ENCODE measurements around the gene CACNA2D4. TPM values are rescaled to one million over a fixed set of nuclear protein-coding genes. Genes with fewer than 3 reads are reported as not detected.

The CACNA2D4 gene
- total RNA-seq, 4 donors from 2014 or later = 0.25 to 3.1 (median 0.68) TPM

GRCh38 chr12:1777798-1778197 lies 140.7 kb downstream of the CACNA2D4 start:
- intact Hi-C loops (cut with DNase I; ENCODE audit: low total_unique reads) = no loop called here
- in situ Hi-C loops (cut with MboI; ENCODE audit: low sequenced_read_pairs in 4 of 4) = no loop called here
- Histone ChIP-seq H3K27ac (no peak overlapping the region), H3K36me3 (peaks cover 0 to 6% of the 10 kb centered on the region in 2 donors), H3K4me1 (peaks cover 56 to 64% of the 10 kb centered on the region in 2 donors), H3K27me3 (no peaks in the 10 kb centered on the region), H3K9me3 (no peaks in the 10 kb centered on the region), H3K4me3 (no peak overlapping the region)
- no peak for DNase-seq
- ATAC-seq = no peak
- TF ChIP-seq POLR2A (IDR thresholded peaks at IDR 0.05) = no peak
- no peak for TF ChIP-seq CTCF (IDR thresholded peaks at IDR 0.05 in 4 of 5, conservative IDR thresholded peaks at IDR 0.05 in 1 of 5)

- in situ Hi-C loops (cut with MboI; ENCODE audit: low sequenced_read_pairs in 4 of 4) = no loop called here
- ATAC-seq = no peak
Measured at GRCh38 chr12:1776170-1776921, 142.1 kb downstream of the CACNA2D4 start.

GRCh38 chr12:1773937-1774655 lies 144.4 kb downstream of the CACNA2D4 start:
- peaks cover 42 to 57% of the 10 kb centered on the region in 2 donors for H3K4me1 ChIP-seq
- no peaks in the 10 kb centered on the region for H3K9me3 ChIP-seq
- in situ Hi-C loops (cut with MboI; ENCODE audit: low sequenced_read_pairs in 4 of 4) = no loop called here
- H3K36me3 ChIP-seq = no peaks in the 10 kb centered on the region
- TF ChIP-seq CTCF (IDR thresholded peaks at IDR 0.05 in 4 of 5, conservative IDR thresholded peaks at IDR 0.05 in 1 of 5) = no peak
- TF ChIP-seq POLR2A (IDR thresholded peaks at IDR 0.05) = no peak
- DNase-seq (peak; percentile 75 to 79), ATAC-seq (peak; percentile 98 to 99)
- peak overlapping the region in 2 of 4 donors; percentile 6 to 42 for H3K4me3 ChIP-seq
- no peaks in the 10 kb centered on the region for H3K27me3 ChIP-seq
- H3K27ac ChIP-seq = peak overlapping the region; percentile 77 to 84 (median 82)
- intact Hi-C loops (cut with DNase I; ENCODE audit: low total_unique reads) = no loop called here

More at GRCh38 chr12:1776170-1776921, 142.1 kb downstream of the CACNA2D4 start:
- Histone ChIP-seq H3K27ac (peak overlapping the region; percentile 23 to 83 (median 69)), H3K4me3 (no peak overlapping the region), H3K27me3 (no peaks in the 10 kb centered on the region), H3K36me3 (peaks cover 0 to 6% of the 10 kb centered on the region in 2 donors), H3K4me1 (peaks cover 48 to 57% of the 10 kb centered on the region in 2 donors), H3K9me3 (no peaks in the 10 kb centered on the region)
- no peak for DNase-seq
- TF ChIP-seq POLR2A (IDR thresholded peaks at IDR 0.05) = no peak
- no peak for TF ChIP-seq CTCF (IDR thresholded peaks at IDR 0.05 in 4 of 5, conservative IDR thresholded peaks at IDR 0.05 in 1 of 5)
- intact Hi-C loops (cut with DNase I; ENCODE audit: low total_unique reads) = no loop called here

- TF ChIP-seq POLR2A (IDR thresholded peaks at IDR 0.05) = no peak
- TF ChIP-seq CTCF (IDR thresholded peaks at IDR 0.05 in 4 of 5, conservative IDR thresholded peaks at IDR 0.05 in 1 of 5) = no peak
Measured at GRCh38 chr12:1769809-1770494, 148.5 kb downstream of the CACNA2D4 start.

More at GRCh38 chr12:1769809-1770494, 148.5 kb downstream of the CACNA2D4 start:
- no peaks in the 10 kb centered on the region for H3K27me3 ChIP-seq
- H3K4me3 ChIP-seq = no peak overlapping the region
- no peaks in the 10 kb centered on the region for H3K9me3 ChIP-seq
- H3K4me1 ChIP-seq = peaks cover 51 to 57% of the 10 kb centered on the region in 2 donors
- ATAC-seq (no peak), DNase-seq (no peak)
- no peak overlapping the region for H3K27ac ChIP-seq
- in situ Hi-C loops (cut with MboI; ENCODE audit: low sequenced_read_pairs in 4 of 4) = no loop called here
- H3K36me3 ChIP-seq = no peaks in the 10 kb centered on the region
- intact Hi-C loops (cut with DNase I; ENCODE audit: low total_unique reads) = no loop called here
